GM21737 (cell line): ENCODE data around the gene PLD5.
"Not testable (repeated sequence)": the region's sequence is repeated elsewhere in the genome, so short reads cannot be mapped to it uniquely, and the experiment has no call there.

ENCODE experiments used
- ATAC-seq: cut with Tn5 transposase; IDR thresholded peaks from one replicate; pipeline ENCODE4 v1.9.1; 2021; ENCODE audit warnings: mild to moderate bottlenecking, moderate library complexity; ENCODE audit not compliant: unreplicated experiment

Gene PLD5

GRCh38 chr1:242506724-242507123 is 17.8 kb downstream of the PLD5 start:
- ATAC-seq = no peak

- ATAC-seq = no peak
Measured at GRCh38 chr1:242489545-242489944, 35.0 kb downstream of the PLD5 start.

DNA sequence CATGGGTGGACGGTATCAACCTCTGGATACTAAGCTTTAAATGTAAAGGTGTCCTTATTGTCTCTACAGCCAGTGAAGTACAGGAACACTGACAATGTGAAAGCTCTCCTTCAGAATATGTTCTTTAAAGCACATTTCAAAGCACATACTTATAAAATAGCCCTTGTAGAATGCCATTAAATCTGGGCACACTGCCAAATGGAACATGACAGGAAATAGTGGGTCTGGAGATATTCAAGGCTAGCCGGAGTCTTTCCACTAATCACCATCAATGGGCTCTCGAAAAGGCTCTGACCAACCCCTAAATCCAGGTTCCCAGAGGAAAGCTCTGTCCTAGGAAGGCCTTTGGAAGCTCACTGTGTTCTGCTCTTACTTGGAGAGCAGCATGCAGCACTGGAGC is 46.6 kb downstream of the PLD5 start:
- no peak for ATAC-seq

GRCh38 chr1:242470774-242471173 is 53.7 kb downstream of the PLD5 start:
- ATAC-seq = no peak

DNA sequence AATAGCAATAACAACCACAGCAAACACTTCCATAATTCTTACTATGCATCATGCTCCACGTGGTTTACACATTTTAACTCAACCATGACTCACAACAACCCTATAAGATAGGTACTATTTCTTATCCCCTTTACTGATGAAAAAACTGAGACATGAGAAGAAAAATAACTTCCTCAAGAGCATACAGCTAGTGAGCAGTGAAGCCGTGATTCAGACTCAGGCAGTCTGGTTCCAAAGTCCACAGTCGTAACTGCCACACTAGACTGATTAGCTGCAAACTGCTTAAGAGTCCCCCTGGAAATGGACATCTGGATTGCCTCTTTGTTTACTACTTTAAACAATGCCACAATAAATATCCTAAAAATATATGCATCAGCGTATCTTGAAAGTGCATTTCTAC is 55.7 kb downstream of the PLD5 start:
- ATAC-seq = no peak

DNA sequence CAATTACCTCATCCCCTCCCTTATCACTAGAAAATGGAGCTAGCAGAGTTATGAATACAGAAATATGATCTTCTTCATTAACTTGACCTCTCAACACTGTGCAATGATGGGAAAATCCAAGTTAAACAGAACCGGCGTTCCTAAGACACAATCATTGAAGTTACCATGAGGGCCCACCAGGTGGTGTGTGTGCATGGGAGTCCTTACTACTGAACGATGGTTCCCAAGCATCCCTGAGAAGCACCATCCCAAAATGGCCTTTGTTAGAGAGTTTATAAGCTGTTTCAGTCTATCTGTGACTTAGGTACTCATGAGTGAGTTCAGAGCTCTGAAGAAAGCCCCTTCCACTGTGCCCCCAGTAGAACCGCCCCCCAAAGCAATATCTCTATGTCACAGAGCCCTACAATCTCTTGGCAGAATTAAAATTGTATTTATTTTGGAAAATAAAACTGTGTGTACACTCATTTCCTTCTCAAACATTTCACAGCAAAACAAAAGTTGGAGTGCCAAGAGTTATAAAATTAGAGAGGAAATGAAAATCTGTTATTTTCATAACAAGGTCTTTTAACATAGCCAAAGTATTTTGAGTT is 56.8 kb downstream of the PLD5 start:
- ATAC-seq = peak; percentile 65

GRCh38 chr1:242462867-242463266 is 61.6 kb downstream of the PLD5 start:
- ATAC-seq = no peak

DNA sequence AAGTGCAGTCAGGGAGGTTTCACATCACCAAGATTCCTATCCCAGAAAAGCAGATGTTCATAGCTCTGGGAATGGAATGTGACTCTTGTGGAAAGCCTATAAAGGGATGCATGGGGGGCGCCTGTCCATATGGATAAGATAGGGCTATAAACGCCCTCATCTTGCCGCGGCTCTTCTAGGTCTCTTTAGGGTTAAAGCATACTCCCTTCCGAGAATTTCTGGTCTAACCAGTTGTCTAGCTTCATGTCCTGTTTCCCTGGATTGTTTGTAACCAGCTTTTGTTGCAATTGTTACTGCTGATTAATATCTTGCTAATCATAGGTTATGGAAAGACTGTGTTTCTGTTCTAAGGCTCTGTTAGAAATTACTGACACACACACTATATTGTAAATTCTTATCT is 64.8 kb downstream of the PLD5 start:
- ATAC-seq = not testable (repeated sequence)

DNA sequence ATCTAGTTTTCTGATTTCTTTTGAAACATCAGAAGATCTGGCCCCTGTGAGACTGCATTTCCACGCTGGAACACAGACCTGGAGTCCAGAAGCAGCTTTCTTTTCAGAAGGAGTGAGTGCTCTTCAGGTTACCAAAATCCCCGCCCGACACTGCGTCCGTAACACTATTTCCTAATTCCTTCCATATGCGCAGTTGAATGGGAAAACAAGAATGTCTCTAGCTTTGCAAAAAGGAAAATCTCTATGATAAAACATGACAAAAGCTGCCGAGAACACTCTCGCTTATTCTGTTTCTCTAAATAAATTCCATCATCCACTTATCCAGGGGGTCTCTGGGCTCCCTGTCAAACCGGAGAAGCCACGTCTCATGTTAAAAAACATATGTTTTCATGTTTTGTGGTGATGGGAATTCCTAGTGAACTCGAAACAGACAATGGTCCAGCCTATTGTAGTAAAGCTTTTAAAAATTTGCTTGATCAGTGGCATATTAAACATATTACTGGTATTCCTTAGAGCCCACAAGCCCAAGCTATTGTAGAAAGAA is 67.7 kb downstream of the PLD5 start:
- no peak for ATAC-seq

DNA sequence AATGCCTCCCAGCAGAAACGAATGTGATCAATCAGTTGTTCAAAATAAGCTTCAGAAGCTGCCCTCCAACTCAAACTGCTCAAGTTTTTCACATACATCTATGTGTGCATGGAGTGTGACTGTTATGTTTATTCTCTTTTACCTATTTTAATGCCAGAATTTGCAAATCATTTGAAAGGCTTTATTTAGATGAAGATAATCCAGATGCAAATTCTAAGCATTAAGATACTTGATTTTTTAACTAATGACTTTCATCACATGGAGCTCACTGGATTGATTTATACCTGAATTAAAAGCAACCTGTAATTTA is 69.5 kb downstream of the PLD5 start:
- ATAC-seq = no peak

DNA sequence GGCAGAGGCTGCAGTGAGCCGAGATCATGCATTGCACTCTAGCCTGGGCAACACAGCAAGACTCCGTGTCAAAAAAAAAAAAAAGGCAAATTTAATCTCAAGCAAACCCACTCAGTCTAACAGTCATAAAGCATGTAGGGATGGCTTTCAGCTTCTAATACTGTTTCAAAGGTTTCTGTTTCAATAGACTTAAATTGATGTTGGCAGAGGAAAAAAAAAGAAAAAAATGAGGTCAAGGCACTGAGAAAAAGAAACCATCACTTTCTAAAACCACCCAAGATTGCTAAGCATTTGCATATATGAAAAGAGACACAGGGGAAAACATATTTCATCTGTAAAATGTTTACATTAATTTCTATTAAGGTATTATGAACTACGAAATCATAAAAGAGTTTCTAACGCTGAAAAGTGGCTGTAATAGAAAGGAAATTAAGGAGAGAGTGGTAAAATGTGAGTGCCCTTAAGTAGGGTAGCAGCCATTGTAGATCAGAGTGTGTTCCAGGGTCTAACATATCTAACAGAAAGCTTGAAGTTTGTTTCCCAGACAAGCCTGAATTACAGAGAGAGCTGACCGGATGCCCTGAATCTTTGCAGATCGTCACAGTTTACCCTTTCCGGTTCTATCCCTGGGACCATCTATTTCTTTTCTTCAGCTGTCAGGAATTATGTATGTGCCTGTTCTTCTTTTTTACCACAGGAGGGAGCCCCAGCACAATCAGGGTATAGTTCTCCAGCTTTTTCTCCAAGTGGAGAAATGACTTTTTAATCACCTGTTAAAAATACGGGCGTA is 70.0 kb downstream of the PLD5 start:
- peak; percentile 74 for ATAC-seq

DNA sequence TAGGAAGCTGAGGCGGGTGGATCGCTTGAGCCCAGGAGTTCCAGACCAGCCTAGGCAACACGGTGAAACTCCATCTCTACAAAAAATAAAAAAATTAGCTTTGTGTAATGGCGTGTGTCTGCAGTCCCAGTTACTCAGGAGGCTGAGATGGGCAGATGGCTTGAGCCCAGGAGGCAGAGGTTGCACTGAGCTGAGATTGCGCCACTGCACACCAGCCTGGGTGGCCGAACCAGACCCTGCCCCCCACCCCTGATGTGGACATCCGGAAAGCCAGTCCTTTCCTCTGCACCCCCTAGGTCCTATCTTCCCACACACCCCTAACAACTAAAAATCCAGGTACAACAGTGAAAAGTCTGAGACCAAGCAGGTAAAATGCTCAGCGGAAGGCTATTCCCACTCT is 71.9 kb downstream of the PLD5 start:
- no peak for ATAC-seq

DNA sequence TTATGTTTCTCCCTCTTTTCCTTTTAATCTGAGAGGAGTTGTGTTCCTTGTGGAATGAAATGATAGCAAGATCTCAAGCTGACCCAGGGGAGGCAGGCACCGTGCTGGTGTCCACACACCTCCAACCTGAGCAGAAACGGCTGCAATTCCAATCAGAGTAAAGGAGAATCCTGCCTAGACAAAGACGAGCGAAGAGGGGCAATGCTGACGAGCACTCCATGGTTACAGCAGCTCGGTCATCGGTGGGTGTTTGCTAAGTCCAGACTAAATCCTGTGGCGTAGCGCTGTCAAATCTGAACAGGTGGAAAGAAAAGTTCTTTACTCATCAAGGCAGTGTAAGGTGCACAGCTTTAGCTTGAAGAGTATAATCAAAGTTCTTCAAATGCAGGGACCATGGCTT is 74.8 kb downstream of the PLD5 start:
- ATAC-seq = no peak

DNA sequence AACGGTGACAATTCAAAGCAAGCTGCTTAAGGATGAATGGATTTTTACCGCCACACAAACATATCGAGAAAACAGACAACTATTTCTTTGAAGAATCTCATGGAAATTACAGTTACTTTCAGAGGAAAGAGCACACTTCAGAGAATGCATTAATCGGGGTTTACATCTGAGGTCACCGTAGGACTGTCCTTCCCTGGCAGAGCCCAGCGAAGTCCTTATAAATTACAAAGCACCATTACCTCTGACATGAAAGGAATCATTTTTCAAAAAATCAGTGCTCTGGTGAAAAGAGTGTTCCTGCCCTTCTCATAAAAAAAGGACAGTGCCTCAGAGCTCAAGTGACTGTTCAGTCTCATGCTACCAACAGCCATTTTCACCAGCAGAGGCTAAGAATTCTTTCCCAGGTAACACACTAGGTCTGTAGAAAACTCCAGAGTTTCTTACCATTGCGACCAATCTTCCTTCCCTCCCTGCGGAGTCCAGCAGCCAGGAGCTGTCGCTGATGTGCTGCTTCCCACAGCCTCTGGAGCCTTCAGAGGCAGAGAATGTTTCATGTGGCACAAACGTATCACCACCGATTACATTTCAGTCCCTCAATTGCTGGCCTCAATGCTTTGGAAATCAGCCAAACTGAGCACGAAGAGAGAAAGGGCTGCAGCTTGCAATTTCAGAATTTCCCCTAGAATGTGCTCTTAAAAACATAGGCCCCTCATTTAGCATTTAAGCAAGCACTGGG is 75.4 kb downstream of the PLD5 start:
- ATAC-seq = no peak

GRCh38 chr1:242447689-242448088 is 76.8 kb downstream of the PLD5 start:
- no peak for ATAC-seq

DNA sequence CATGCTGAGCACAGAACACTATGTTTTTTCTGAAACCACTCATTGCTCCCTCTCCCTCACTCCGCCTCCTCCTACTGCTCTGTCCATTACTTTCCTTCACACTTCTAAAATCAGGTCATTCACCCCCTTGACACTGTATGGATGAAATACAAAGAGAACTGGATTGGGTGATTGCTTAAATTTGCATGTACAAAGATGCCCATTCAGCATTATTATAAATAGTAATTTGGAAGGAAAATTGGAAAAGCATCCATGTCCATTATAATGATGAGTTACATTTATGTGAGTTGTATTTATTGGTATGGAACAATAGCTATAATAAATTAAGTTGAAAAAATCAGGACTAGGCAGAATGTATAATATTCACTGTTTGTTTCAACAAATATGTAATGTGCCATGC is 83.7 kb downstream of the PLD5 start:
- ATAC-seq = no peak

GRCh38 chr1:242435200-242435599 is 89.3 kb downstream of the PLD5 start:
- ATAC-seq = no peak

DNA sequence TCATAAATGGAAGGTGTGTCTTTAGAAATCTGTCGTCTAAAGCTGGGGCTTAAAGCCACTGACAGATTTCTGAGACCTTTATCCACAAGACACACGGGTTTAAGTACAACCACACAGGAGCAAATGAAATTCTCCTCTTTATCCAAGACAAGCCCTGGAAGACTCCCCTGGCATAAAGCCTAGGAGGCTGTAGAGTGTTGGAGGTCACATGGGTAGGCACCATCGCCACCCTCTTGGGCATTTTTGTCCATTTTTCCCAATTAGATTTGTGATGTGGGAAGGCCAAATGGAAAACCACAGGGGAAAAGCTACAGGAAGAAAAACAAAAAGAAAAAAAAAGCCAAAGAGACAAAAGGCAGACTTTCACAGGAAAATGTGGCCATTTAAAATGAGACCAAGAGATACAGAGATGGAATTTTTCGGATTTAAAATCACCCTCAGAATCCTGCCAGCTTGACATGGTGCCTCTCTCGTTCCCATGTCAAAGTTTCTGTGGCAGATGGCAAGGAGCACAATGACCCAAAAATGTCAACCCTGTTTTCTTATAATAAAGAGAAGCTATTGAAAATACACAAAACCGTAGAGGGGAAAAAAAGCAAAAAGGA is 91.9 kb downstream of the PLD5 start:
- no peak for ATAC-seq

- ATAC-seq = no peak
Measured at GRCh38 chr1:242431786-242432185, 92.7 kb downstream of the PLD5 start.

DNA sequence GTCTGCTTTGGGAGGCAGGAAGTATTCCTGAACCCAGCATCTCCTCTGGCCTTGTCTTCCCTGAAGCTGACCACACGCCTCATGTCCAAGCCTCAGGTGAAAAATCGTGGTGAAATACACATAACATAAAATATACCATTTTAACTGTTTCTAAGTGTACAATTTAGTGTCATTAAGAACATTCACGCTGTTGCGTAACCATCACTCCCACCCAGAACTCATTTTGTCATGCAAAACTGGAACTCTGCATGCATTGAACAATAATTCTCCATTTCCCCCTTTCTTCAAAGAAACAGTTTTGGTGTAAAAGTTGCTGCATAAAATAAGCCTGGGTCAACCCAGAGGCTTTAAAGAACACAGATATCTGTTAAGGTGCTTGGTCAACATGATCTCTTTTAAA is 93.5 kb downstream of the PLD5 start:
- no peak for ATAC-seq

- ATAC-seq = no peak
Measured at GRCh38 chr1:242428399-242429190, 95.9 kb downstream of the PLD5 start.
